ENCODE data around the gene KSR2.
"Not testable (repeated sequence)": the region's sequence is repeated elsewhere in the genome, so short reads cannot be mapped to it uniquely, and the experiment has no call there.

KSR2 gene

DNA sequence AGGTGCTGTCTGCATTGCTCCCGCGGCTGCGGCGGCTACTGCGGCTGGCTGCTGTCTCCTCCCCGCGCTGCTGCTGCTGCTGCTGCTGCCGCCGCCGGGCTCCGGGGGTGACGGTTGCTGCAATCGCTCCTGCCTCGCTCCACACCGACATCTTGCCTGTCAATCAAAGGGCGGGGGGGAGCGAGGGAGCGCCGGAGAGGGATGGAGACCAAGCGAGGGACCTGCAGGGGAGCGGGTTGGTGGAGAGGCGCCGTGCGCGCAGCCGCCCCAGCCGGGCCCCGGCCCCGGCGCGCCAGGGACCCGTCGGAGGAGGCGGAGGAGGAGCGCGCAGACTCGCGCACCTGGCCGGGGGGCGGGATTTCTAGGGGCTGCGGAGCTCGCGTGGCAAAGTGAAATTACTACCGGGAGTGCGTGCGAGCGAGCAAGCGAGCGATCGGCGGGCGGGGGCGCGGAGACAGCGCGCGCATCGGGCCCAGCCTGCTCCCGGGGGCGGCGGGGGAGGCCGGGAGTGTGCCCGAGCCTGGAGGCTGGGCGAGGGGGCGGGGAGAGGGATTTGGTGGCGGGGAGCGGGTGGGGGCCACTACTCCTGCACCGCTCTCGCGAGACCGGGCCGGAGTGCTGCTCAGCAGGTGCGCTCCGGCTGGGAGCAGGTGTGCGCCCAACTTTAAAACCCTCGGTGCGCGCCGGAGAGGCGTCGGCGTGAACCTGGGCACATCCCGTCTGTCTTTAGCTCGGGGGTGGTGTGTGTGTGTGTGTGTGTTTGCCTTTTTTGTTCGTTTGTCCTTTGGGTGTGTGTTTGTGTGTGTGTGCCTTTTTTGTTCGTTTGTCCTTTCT, at the start of gene KSR2:
Gene KSR2 (minus strand): TSS at position 165 of the 834 bp plus-strand sequence. CDS start 735 bp downstream, outside the sequence.
- peak; percentile 51 for DNase-seq (ENCODE audit: low spot score)

DNA sequence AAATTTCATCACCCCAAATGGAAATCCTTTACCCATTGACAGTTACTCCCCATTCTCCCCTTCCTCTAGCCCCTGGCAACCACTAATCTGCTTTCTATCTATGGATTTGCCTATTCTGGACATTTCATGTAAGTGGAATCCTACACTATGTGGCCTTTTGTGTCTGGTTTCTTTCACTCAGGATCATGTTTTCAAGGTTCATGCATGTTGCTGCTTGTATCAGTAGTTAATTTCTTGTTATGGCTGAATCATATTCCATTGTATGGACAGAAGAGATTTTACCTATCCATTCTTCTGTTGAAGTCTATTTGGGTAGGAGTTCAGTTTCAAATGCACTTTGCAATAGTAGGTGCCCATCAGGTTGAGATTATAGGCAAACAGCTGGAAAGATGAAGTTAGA, 49.1 kb upstream of the KSR2 start:
- DNase-seq (ENCODE audit: low spot score) = no peak

DNA sequence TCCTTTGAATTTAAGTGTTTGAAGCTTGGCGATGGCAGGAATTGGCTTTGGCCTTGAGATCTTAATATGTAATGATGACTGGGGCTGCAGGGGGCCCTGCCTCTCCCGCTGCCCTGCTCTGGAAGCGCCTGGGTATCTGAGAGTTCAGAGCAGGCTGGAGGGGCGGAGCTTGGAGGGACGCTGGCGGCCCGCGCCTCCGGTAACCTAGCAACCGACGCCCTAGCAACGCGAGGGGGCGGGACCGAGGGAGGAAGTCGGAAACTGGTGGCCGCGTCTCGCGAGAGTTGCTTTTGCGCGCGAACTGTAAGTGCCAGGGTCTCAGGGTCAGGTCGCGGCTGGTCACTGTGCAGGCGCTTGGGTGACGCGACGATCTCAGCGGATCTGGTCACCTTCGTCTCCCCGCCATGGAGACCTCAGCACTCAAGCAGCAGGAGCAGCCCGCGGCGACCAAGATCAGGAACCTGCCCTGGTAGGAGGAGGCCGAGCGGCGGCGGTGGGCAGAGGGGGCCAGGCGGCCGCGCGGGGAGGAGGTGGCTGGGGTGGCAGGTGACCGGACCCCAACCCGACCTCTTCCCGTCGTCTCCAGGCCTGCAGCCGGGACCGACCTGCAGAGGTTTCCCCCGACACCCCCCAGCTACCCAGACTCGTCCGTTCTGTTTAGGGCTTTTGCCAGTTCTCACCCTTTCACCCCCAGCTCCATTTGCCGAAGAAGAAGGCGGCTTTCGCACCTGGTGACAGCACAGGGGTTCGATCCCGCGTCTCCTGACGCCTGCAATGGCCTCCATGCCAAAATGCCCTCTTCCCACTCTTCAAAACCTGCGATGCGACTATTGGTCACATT, 47.9 kb upstream of the KSR2 start, which contains the start of gene RFC5:
Gene RFC5 (plus strand): TSS at position 280 of the 841 bp plus-strand sequence. CDS start 125 bp downstream, at position 405.
- peak; percentile 81 for DNase-seq (ENCODE audit: low spot score)

DNA sequence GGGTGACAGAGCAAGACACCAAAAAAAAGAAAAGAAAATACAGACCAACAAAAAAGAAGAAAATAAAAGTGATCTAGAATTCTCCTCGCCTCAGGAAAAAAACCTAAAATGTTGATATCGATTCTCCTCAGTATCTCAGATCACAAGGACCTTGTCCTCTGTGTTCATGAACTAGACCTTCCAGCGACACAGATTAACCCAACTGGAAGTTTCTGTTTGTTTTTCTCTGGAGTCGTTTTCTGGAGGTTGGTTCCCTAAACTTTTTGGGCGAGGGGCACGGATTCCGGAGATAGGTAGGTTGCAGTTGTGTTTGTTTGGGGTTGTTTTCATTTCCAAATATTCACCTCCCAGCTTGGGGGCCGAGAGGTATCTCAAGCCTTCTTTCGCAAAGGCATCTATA, 47.2 kb upstream of the KSR2 start:
- no peak for DNase-seq (ENCODE audit: low spot score)

DNA sequence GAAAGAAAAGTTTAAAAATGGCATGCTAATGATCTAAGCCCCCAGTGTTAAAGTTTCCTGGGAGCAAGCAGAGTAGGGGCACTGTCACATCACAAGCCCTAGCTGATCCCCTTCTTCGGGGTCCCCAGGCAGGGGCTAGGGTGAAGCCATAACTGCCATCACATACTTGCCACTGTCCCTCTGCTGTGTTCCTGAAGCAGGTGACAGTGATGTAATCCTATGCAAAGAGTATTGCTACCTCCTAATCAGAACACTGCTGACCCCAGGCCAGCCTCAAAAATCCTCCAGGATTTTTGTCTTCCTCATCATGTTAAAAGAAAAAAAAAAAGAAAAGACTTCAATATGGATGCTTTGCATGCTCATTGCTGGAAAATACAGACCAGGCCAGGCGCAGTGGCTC, 46.5 kb upstream of the KSR2 start:
- no peak for DNase-seq (ENCODE audit: low spot score)

DNA sequence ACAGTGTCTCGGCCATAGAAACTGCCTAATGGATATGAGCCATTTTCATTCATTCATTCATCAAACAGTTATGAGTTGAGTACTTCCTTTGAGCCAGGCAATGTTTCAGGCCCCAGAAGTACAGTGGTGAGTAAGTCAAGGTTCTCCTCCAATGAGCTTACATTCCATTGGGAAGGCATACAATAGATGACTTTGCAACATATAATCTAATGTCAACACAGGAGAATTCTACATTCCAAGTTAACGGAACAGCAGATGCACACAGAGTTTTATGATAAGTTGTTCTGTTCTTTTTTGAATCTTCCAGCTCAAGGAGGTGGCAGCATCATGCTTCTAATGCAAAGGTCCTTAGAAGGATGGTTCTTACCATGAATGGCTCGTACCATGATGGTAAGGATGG, 44.5 kb upstream of the KSR2 start:
- no peak for DNase-seq (ENCODE audit: low spot score)

DNA sequence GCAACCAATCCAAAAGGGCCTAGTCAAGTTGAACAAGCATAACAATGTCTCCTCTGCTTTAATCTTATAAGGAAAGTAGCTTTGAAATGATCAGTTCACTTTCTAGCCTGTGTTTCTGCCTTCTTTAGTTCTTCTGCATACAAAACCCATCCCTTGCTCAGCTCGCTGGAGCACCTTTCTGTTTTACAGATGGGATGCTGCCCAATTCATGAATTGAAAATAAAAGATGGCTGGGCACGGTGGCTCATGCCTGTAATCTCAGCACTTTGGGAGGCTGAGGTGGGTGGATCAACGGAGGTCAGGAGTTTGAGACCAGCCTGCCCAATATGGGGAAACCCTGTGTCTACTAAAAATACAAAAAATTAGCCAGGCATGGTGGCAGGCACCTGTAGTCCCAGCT, 43.2 kb upstream of the KSR2 start:
- no peak for DNase-seq (ENCODE audit: low spot score)

DNA sequence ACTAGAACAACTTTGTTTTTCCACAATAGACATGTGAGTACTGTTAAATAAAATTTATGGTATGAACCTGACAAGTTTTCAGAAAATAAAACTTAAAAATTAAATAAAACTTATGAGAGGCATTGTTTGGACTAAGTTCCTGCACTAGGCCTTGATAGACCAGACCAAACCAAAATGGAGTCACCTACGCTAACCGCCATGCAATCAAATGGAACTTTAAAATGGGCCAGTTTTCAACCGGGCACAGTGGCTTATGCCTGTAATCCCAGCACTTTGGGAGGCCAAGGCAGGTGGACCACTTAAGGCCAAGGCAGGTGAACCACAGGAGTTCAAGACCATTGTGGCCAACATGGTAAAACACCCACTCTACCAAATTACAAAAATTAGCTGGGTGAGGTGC, 42.6 kb upstream of the KSR2 start:
- DNase-seq (ENCODE audit: low spot score) = no peak

DNA sequence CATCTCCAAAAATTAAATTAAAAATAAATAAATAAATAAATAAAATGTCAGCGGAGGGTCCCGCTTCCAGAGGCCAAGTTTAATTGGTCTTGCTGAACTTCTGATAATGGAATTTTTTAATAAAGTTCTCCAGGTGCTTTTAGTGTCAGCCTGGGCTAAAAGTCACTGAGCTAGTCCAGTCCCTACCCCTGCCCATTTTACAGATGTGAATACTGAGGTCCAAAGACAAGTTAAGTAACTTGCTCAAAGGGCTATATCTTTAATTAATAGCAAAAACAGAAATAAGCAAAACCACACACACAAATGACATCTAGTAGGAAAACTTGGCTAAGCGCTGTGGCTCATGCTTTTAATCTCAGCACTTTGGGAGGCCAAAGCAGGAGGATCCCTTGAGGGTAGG, 42.1 kb upstream of the KSR2 start:
- no peak for DNase-seq (ENCODE audit: low spot score)

DNA sequence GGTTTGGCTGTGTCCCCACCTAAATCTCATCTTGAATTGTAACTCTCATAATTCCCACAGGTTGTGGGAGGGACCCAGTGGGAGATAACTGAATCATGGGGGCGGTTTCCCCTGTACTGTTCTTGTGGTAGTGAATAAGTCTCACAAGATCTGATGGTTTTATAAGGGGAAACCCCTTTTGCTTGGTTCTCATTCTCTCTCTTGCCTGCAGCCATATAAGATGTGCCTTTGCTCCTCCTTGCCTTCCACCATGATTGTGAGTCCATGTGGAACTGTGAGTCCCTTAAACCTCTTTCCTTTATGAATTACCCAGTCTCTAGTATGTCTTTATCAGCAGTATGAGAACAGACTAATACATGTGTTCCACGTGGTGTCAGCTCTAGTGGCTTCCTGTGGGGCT, 31.0 kb upstream of the KSR2 start:
- DNase-seq (ENCODE audit: low spot score) = not testable (repeated sequence)

DNA sequence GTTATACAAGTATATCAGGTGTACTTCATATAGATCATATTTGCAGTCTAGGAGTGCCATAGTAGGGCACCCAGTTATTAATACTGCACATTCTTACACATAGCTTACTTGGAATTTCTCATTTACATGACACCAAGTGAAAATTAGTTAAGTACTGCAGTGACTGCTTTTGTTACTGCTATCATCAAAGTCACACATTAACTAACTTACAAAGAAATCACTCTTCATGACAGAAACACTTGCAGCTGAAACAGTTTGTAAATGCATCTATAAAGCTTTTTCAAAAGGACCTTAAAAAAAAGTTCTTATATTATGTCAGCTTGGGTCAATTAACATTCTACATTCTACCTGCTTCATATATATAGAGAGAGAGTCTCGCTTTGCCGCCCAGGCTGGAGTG, 29.9 kb upstream of the KSR2 start:
- DNase-seq (ENCODE audit: low spot score) = no peak

DNA sequence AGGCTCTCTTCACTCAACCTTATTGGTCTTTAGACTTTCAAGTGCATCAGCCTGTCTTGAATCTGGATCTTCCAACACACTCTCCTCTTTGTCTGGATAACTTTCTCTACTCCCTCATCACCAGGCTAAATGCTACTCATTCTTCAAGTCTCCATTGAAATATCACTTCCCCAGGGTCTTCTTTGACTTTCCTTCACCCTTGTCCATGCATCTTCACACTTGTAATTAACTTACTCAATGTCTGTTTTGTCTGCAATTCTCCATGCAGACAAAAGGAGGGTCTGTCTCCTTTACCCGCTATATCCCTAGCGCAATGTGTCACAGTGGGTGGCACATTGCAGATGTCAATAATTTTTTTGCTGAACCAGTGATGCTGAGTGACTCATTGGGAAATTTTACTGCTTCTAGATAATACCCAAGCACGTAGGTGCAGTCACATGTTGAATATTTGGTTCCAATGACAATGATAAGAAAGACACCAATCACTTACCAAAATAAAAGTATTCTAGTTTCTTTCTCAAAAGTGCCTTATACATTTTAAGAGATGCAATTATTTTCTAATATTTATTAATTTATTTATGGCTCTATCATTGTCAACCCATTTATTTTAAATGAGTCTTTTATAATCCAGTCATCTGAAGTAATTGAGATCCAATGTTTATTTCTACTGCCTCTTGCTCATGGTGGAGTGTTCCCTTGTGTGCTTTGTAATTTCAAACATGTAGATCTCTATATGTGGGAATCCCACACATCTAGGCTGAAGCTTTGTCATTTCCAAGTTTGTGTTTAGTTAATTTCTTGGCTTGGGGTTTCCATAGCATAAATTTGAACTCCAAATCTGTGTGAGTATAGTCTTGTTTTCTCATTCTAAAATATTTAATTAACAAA, 26.0 kb upstream of the KSR2 start:
- no peak for DNase-seq (ENCODE audit: low spot score)

DNA sequence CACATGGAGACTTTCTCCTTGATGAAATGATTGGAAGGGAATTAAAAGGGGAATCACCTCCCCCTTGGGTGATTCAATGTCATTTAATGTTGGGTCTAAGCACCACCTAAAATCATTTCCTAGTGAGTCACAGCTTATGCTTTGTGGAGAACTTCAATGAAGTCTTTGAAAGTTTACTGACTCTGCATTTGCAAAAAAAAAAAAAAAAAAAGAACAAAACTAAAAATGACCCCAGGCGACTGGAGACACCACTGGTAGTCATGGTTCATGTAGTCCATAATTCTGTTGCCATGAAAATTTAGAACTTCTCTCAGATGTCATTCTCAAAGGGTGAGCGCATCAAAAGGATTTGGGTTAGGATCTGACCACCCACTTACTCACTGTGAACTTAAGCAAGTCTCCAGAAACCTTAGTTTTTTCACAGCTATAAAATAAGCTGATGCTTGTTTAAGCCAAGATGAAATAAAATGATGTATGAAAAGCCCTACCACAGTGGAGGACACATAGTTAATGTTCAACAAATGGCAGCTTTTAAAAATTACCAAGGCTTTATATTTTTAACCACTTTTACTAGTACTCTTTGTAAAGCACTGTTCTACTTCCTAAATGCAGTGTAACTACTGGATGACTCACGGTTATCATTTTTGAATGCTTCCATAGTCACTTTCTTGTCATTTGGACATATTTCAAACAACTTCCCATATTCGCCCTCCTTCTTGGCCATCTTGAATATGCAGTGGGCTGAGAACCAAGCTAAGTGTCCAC, 18.1 kb upstream of the KSR2 start:
- no peak for DNase-seq (ENCODE audit: low spot score)

DNA sequence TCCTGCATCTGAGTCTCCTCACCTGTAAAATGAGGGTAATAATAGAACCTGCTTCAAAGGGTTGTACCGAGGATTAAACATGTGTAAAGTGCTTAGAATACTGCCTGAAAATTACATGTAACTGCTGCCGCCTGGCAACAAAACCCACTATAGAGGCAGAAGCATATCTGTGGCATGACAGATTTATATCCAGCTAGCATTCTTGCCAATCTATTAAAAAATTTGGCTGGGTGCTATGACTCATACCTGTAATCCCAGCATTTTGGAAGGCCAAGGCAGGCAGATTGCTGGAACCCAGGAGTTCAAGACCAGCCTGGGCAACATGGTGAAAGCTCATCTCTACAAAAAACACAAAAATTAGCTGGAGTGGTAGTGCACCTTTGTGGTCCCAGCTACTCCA, 16.4 kb upstream of the KSR2 start:
- DNase-seq (ENCODE audit: low spot score) = no peak

DNA sequence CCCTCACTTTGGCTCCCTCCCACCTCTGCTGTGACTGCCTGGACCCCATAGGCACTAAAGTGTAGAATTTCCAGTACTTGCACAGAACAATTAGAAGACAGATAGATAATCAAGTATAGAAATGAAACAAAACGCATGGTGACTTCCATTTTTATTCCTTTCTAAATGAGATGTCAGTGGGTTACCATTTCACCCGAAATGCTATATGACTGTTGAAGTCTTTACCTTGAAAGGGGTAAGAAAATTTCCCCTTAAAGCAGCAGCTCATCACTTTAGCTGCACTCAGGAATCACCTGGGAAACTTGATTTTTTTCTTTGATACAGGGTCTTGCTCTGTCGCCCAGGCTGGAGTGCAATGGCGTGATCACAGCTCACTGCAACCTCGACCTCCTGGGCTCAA, 12.5 kb upstream of the KSR2 start:
- no peak for DNase-seq (ENCODE audit: low spot score)

DNA sequence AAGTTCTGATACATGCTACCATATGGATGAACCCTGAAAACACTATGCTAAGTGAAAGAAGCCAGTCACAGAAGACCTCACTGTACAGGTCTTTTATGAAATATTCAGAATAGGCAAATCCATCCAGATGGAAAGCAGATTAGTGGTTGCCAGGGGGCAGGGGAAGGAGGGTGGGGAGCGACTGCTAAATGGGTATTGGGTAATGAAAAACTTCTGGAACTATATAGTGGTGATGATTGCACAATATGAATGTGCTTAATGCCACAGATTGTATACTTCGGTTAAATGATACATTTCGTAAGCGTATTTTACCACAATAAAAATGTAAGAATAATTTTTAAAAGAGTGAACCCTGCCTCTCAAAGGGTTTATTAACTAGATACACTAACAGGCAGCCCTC, 11.8 kb upstream of the KSR2 start:
- no peak for DNase-seq (ENCODE audit: low spot score)

DNA sequence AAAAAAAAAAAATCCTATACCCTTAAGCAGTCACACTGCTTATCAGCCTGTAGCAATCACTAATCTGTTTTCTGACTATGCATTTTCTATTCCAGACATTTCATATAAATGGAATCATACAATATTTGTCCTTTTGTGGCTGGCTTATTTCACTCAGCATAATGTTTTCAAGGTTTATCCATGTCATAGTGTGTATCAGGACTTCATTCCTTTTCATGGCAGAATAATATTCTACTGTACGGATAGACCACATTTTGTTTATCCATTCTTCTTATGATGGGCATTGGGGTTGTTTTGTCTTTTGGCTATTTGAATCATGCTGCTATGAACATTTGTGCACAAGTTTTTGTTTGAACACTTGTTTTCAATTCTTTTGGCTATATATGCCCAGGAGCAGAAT, 8.6 kb upstream of the KSR2 start:
- DNase-seq (ENCODE audit: low spot score) = no peak

DNA sequence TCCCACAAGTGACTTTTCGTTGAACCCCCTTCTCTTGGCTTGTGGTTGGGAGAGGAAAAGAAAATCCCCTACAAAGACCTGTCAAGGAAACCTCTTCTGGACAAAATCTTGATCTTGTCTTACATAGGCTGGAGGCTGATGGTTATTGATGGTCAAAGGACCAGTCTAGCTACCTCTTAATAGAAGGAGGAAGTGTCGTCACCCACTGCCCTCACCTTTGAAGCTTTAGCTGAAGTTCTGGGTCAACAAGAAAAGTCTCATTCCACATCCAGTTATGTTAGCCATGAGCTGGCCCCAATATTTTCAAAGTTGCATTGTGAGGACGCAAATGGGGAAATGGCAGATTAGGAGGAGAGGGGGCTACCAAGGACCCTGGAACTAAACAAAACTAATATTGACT, 6.2 kb upstream of the KSR2 start:
- no peak for DNase-seq (ENCODE audit: low spot score)

DNA sequence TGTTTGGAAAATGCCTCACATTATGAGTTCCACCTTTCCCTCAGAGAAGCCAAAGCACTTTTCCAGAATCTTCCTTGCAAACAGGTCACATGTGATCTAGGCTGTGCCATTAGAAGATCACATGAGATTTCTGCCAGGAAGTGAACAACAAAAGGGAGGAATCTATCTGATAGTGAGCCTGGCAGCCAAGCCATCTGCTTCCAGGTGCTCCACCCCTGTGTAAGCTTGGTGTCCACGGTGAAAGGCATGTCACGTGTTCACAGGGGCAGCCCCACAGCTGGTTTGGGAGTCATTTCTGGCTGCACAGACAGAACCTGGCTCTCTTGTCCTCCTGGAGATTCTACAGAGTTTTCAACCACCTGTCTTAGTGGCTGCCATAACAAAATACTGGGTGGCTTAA, 3.5 kb upstream of the KSR2 start:
- no peak for DNase-seq (ENCODE audit: low spot score)

DNA sequence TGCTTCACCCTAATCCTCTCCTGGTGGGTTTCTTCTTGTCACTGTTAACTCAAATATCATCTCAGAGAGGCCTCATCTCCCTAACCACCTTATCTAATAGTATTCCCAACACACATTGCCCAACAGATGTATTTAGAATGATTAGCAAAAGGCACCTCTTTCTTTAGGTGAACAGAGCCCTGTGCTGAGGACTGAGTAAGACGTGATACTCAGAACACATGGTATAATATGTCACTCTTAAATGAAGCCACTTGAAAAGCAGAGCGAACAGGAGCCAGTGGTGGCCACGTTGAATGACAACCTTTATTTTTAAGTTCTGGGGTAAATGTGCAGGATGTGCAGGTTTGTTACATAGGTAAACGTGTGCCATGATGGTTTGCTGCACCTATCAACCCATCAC, 1.5 kb upstream of the KSR2 start:
- DNase-seq (ENCODE audit: low spot score) = no peak

DNA sequence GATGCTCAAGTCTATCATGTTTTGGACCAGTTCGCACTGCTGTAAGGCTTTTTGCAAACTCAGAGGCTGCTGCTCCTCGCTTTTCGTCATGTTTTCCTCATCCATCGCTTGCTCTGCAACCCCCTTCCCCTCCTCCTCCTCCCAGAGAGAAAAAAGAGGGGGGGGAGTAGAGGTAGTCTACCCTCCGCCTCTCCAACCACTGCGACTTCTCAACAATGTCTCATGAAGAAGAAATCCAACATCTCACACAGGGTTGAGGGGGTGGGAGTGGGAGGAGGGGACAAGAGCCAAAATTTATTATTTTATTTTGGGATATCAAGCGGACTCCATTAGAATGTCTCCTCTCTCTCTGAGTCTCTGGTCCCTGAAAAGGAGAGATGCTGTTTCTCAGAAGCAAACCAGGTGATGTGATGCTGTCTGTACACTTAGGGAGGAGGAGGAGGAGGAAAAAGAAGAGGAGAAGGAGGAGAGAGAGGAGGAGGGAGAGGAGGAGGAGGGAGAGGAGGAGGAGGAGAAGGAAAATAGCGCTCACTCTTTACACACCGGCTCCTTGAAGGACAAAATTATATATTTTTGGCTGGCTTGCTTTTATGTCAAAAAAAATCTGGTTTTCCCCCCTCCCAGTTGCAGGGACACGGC, 520 bp downstream of the KSR2 start:
- no peak for DNase-seq (ENCODE audit: low spot score)
